Natural killer cell (primary cell): ENCODE results near the gene CDHR3. TPM values are rescaled to one million over a fixed set of nuclear protein-coding genes. Genes with fewer than 3 reads are reported as not detected.

Experiments used
- ATAC-seq, 3 donors: fragments of 150-1000 bp in 2 of 3; fragments of 200-7000 bp in 1 of 3; cut with Tn5 transposase; 1 replicate in 1 of 3; 2 replicates in 2 of 3; pipeline ENCODE4 v1.10.0; 2021; ENCODE audit warnings: mild to moderate bottlenecking in 2 of 3, moderate library complexity in 2 of 3
- DNase-seq, 2 donors: peaks; one replicate each; pipeline versions ENCODE4 v3.0.0 to v3.0.0-alpha.2; 2013 to 2021; ENCODE audit warnings: mixed read lengths in 1 of 2
- H3K27ac ChIP-seq: one replicate; pipeline ENCODE4 v1.5.1; 2013; ENCODE audit warnings: mild to moderate bottlenecking, low read length
- H3K27me3 ChIP-seq: one replicate; pipeline ENCODE4 v1.6.1; 2013; ENCODE audit warnings: low read length; ENCODE audit not compliant: control insufficient read depth, insufficient read depth
- H3K36me3 ChIP-seq: one replicate; pipeline ENCODE4 v1.6.1; 2013; ENCODE audit warnings: low read length; ENCODE audit not compliant: control insufficient read depth, insufficient read depth
- H3K4me1 ChIP-seq: one replicate; pipeline ENCODE4 v1.6.1; 2013; ENCODE audit warnings: low read length; ENCODE audit not compliant: control insufficient read depth, insufficient read depth
- H3K4me3 ChIP-seq: one replicate; pipeline ENCODE4 v1.5.1; 2013; ENCODE audit warnings: low read length
- H3K9me3 ChIP-seq: one replicate; pipeline ENCODE4 v1.6.1; 2013; ENCODE audit warnings: low read length; ENCODE audit not compliant: control insufficient read depth, insufficient read depth
- H3K27ac Mint-ChIP-seq, 2 donors: one replicate each; pipeline ENCODE4 v1.8.0; 2022; ENCODE audit warnings: mild to moderate bottlenecking in 2 of 2, mixed read lengths in 2 of 2, moderate library complexity in 1 of 2
- H3K27me3 Mint-ChIP-seq, 2 donors: one replicate each; pipeline ENCODE4 v1.8.0; 2022; ENCODE audit warnings: low read depth in 2 of 2, mixed read lengths in 2 of 2
- H3K36me3 Mint-ChIP-seq: one replicate; pipeline ENCODE4 v1.8.0; 2022; ENCODE audit warnings: mixed read lengths
- H3K4me1 Mint-ChIP-seq, 2 donors: one replicate each; pipeline ENCODE4 v1.8.0; 2022; ENCODE audit warnings: mixed read lengths in 2 of 2
- H3K4me3 Mint-ChIP-seq: one replicate; pipeline ENCODE4 v1.8.0; 2022; ENCODE audit warnings: mild to moderate bottlenecking, moderate library complexity, mixed read lengths
- H3K9me3 Mint-ChIP-seq, 2 donors: one replicate each; pipeline ENCODE4 v1.8.0; 2022; ENCODE audit warnings: mixed read lengths in 2 of 2
- CTCF ChIP-seq: fragments of 200-600 bp; IDR thresholded peaks from one replicate; pipeline ENCODE4 v1.8.0; 2022; ENCODE audit warnings: antibody characterized with exemption
- WGBS: methylation state at CpG from one replicate; pipeline ENCODE4 v1.1.7; 2013; ENCODE audit warnings: missing lambda C conversion rate; ENCODE audit not compliant: insufficient coverage; 5-methylcytosine and 5-hydroxymethylcytosine counted together
- intact Hi-C: fragments of 100-400 bp; cut with micrococcal nuclease; formaldehyde crosslinking; loops from one replicate; pipeline ENCODE4 v1.14.2; 2022
- total RNA-seq, 4 donors: library from RNA; stranded (reverse); fragments of 120-200 nt in 1 of 4; gene quantifications; one replicate each; pipeline versions ENCODE4 v1.2.3 to v1.2.4, GENCODE V29; 2013 to 2022

The CDHR3 gene
- total RNA-seq, 3 donors from 2014 or later (not counting 1 experiment from before 2014, with no cell fraction given), result 9.2 to 12.4 (median 10.2) TPM

DNA sequence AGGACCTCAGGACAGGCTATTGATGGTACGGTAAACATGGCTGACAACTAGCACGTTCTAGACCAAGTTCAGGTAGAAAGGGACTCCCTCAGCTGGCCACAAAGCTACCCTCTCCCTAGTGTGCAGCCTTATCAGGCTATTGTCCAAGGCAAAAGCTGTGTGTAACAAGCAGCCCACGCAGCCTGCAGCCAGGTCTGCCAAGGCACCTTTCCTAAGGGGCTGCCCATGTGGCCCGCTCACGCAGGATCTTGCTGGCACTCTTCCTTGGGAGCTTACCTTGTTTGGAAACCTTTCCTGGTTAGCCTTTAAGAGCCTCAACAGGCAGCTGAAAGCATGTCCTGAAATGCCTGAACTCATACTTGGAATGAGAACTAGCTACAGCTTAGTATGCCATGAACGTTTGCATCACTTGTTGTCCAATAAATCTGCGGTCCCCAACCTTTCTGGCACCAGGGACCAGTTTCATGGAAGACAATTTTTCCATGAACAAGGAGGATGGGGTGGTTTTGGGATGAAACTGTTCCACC, 97.4 kb downstream of the CDHR3 start:
- no peaks in the 10 kb centered on the region for H3K9me3 Mint-ChIP-seq

DNA sequence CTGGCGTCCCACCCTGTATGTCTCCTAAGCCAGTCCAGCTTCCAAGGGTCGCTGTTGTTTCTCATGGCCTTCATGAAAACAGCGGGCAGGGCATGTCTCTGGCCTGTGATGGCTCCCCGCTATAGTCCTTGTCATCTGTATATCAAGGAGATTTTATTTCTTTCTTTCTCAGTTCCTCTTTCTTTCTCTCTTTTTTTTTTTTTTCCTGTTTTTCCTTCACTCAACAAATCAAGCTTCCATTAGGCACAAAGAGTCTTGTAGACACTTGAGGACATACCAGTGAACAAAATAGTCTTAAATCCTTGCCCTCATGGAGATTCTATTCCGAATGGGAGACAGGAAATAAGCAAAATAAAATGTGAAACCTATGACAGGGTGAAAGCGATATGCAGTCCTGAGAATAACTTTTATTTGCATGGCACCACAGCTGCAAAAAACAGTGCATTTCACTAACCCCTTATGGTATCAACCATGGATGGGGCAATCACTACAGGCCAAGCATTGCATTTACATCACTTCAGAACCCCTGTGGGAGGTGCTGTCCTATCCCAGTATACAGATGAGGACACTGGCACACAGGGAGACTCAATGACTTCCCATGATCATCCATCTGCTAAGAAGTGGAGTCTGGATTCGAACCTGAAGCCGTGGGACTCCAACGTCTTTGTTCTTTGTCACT, 98.4 kb downstream of the CDHR3 start:
- DNase-seq, result no peak
- no peak overlapping the region for H3K4me3 Mint-ChIP-seq
- 84% methylated on average over 9 of the region's 9 CpGs for WGBS

More for the DNA sequence above, 97.4 kb downstream of the CDHR3 start:
- intact Hi-C loops, result no loop called here
- Mint-ChIP-seq H3K27me3 (no peaks in the 10 kb centered on the region), H3K4me3 (no peak overlapping the region), H3K4me1 (peaks cover 5 to 20% of the 10 kb centered on the region in 2 donors), H3K27ac (no peak overlapping the region), H3K36me3 (no peaks in the 10 kb centered on the region)
- H3K4me3 ChIP-seq, result no peak overlapping the region
- no peaks in the 10 kb centered on the region for H3K36me3 ChIP-seq
- 95% methylated on average over 7 of the region's 7 CpGs for WGBS
- TF ChIP-seq CTCF, result no peak
- H3K27me3 ChIP-seq, result no peaks in the 10 kb centered on the region
- no peaks in the 10 kb centered on the region for H3K9me3 ChIP-seq
- DNase-seq (no peak), ATAC-seq (no peak)
- peaks cover 45% of the 10 kb centered on the region for H3K4me1 ChIP-seq
- H3K27ac ChIP-seq, result peak overlapping the region; percentile 67

GRCh38 chr7:106062006-106062405, 98.9 kb downstream of the CDHR3 start:
- intact Hi-C loops, result no loop called here
- Mint-ChIP-seq H3K4me1 (peaks cover 5 to 16% of the 10 kb centered on the region in 2 donors), H3K4me3 (no peak overlapping the region), H3K27ac (no peak overlapping the region), H3K9me3 (no peaks in the 10 kb centered on the region), H3K27me3 (peaks cover 0 to 5% of the 10 kb centered on the region in 2 donors), H3K36me3 (no peaks in the 10 kb centered on the region)
- TF ChIP-seq CTCF, result no peak
- ATAC-seq (no peak), DNase-seq (no peak)
- Histone ChIP-seq H3K4me3 (no peak overlapping the region), H3K36me3 (no peaks in the 10 kb centered on the region), H3K27me3 (no peaks in the 10 kb centered on the region), H3K27ac (peak overlapping the region; percentile 67), H3K4me1 (peaks cover 44% of the 10 kb centered on the region), H3K9me3 (no peaks in the 10 kb centered on the region)
- WGBS, result 94% methylated on average over 7 of the region's 7 CpGs

More for the DNA sequence above, 98.4 kb downstream of the CDHR3 start:
- H3K4me1 ChIP-seq, result peaks cover 45% of the 10 kb centered on the region
- H3K36me3 ChIP-seq, result no peaks in the 10 kb centered on the region
- Mint-ChIP-seq H3K4me1 (peaks cover 5 to 20% of the 10 kb centered on the region in 2 donors), H3K27ac (no peak overlapping the region), H3K36me3 (no peaks in the 10 kb centered on the region), H3K27me3 (no peaks in the 10 kb centered on the region), H3K9me3 (no peaks in the 10 kb centered on the region)
- H3K4me3 ChIP-seq, result no peak overlapping the region
- H3K9me3 ChIP-seq, result no peaks in the 10 kb centered on the region
- no peak for ATAC-seq
- H3K27ac ChIP-seq, result peak overlapping the region; percentile 67
- intact Hi-C loops, result no loop called here
- no peak for TF ChIP-seq CTCF
- no peaks in the 10 kb centered on the region for H3K27me3 ChIP-seq
